ENCODE measurements around the gene EIF3D.

GRCh38 chr22:36528795-36529751 is at the start of gene EIF3D:
- TF ChIP-seq CTCF (conservative IDR thresholded peaks at IDR 0.05; ENCODE audit: low read depth in 2 of 2) (no peak), NANOG (IDR thresholded peaks at IDR 0.05; ENCODE audit: borderline replicate concordance) (no peak), REST (IDR thresholded peaks at IDR 0.05; ENCODE audit: unreplicated experiment) (no peak)

All from GM23338 (cell line).